ENCODE data around the gene MAP4K3. TPM values are rescaled to one million over a fixed set of nuclear protein-coding genes. Genes with fewer than 3 reads are reported as not detected.

Gene MAP4K3
- total and polyA plus RNA-seq, 2 of the 8 experiments (the other 6 are each of a cell fraction or from before 2014, with no cell fraction given), result 11.4 to 63.0 TPM

GRCh38 chr2:39475006-39475405 lies 37.9 kb upstream of the MAP4K3 start:
- no peak overlapping the region for H2AFZ ChIP-seq (ENCODE audit: low read length)
- H3K4ac ChIP-seq (replicated peaks; ENCODE audit: insufficient read length, low read depth, low read length), result no peak overlapping the region
- H3K23me2 ChIP-seq (ENCODE audit: low read depth, low read length), result no peaks in the 10 kb centered on the region; the same call in 1 of the 2 replicates
- H2BK15ac ChIP-seq (ENCODE audit: low read length), result no peak overlapping the region
- FAIRE-seq (no peak), DNase-seq (ENCODE audit: low read depth in 1 of 2, low spot score in 2 of 2) (no peak)
- no peak overlapping the region for H3K56ac ChIP-seq (replicated peaks; ENCODE audit: insufficient read length, low read depth, low read length)
- H3K79me1 ChIP-seq (ENCODE audit: low read depth, low read length), result no peaks in the 10 kb centered on the region
- H3K27me3 ChIP-seq (replicated peaks in 1 of 4; ENCODE audit: control insufficient read depth in 3 of 4, extremely low read depth in 1 of 4, insufficient read depth in 3 of 4, low read length in 3 of 4), result no peaks in the 10 kb centered on the region
- WGBS, 2 experiments (ENCODE audit: extremely low coverage in 1 of 2, insufficient coverage in 1 of 2, insufficient read length in 1 of 2, insufficient replicate concordance in 2 of 2, low coverage in 1 of 2, low lambda C conversion rate in 2 of 2, missing lambda C conversion rate in 1 of 2), result 91% methylated on average over 4 of the region's 4 CpGs; no CpG with 5 or more reads in 1 of the 2 experiments
- H3K4me3 ChIP-seq (ENCODE audit: extremely low read depth in 1 of 4, insufficient read depth in 2 of 4, low read depth in 3 of 4, low read length in 4 of 4), result no peak overlapping the region
- no peak overlapping the region for H2BK5ac ChIP-seq (ENCODE audit: low read depth, low read length)
- no peak overlapping the region for H4K8ac ChIP-seq (ENCODE audit: extremely low read depth, insufficient read depth, low read length)
- CTCF ChIA-PET (ENCODE audit: partially characterized antibody), result interaction anchor here (0.9 kb wide), 1 partner anchor 254 kb away, joined by 3 read pairs; no protein-coding TSS in a partner anchor
- H3K79me2 ChIP-seq (ENCODE audit: control insufficient read depth in 1 of 2, insufficient read depth in 2 of 2, low read length in 2 of 2), result no peaks in the 10 kb centered on the region
- no peak overlapping the region for H4K5ac ChIP-seq (ENCODE audit: insufficient read length, low read depth, low read length)
- H3K23ac ChIP-seq (ENCODE audit: insufficient read length), result no peak overlapping the region
- H3K14ac ChIP-seq (ENCODE audit: insufficient read length), result no peak overlapping the region
- POLR2A ChIA-PET (ENCODE audit: partially characterized antibody), result interaction anchor here (0.6 to 1.0 kb wide), 3 partner anchors 10 to 39 kb away, joined by 3 read pairs; no protein-coding TSS in a partner anchor
- no peak overlapping the region for H3K18ac ChIP-seq (ENCODE audit: extremely low read depth, low read length)
- no peak overlapping the region for H2BK20ac ChIP-seq (ENCODE audit: low read length)
- no peak overlapping the region for H4K91ac ChIP-seq (replicated peaks; ENCODE audit: insufficient read length, low read length)
- H3K4me1 ChIP-seq (replicated peaks in 1 of 4; ENCODE audit: control insufficient read depth in 3 of 4, insufficient read depth in 4 of 4, low read length in 3 of 4), result peaks cover 0 to 2% (median under 1%) of the 10 kb centered on the region in 4 experiments; a peak in 2 of 7 replicates
- no peak overlapping the region for H3K27ac ChIP-seq (ENCODE audit: low read depth, low read length)
- no peak overlapping the region for H2BK120ac ChIP-seq (replicated peaks; ENCODE audit: low read depth, low read length)
- no peaks in the 10 kb centered on the region for H3K9me3 ChIP-seq (ENCODE audit: insufficient read depth in 2 of 2, low read depth in 1 of 2, low read length in 1 of 2)
- H3K4me2 ChIP-seq (ENCODE audit: insufficient read depth in 1 of 2, low read depth in 2 of 2, low read length in 2 of 2), result no peak overlapping the region
- H2AK5ac ChIP-seq (ENCODE audit: low read depth, low read length), result no peak overlapping the region
- no peaks in the 10 kb centered on the region for H4K20me1 ChIP-seq (replicated peaks in 1 of 2; ENCODE audit: control insufficient read depth in 1 of 2, insufficient read depth in 2 of 2, low read length in 2 of 2)
- no peak overlapping the region for H2BK12ac ChIP-seq (ENCODE audit: low read depth, low read length)
- H3K36me3 ChIP-seq (ENCODE audit: control insufficient read depth in 2 of 4, insufficient read depth in 4 of 4, low read length in 3 of 4), result no peaks in the 10 kb centered on the region
- H3K9ac ChIP-seq (replicated peaks in 1 of 4; ENCODE audit: extremely low read depth in 1 of 4, low read depth in 3 of 4, low read length in 3 of 4), result no peak overlapping the region
- TF ChIP-seq ZNF274 (IDR thresholded peaks at IDR 0.05; ENCODE audit: borderline replicate concordance, extremely low read depth, low read length) (no peak), NANOG (IDR thresholded peaks at IDR 0.05; ENCODE audit: insufficient read depth, low read depth, low read length, poor library complexity, severe bottlenecking) (no peak), RFX5 (IDR thresholded peaks at IDR 0.05; ENCODE audit: borderline replicate concordance, low read depth, low read length) (no peak), TAF7 (optimal IDR thresholded peaks at IDR 0.05; ENCODE audit: borderline replicate concordance, low read depth, low read length) (no peak), TEAD4 (IDR thresholded peaks at IDR 0.05; ENCODE audit: low read depth, low read length) (no peak), POU5F1 (IDR thresholded peaks at IDR 0.05; ENCODE audit: low read depth, low read length) (no peak), MAFK (IDR thresholded peaks at IDR 0.05; ENCODE audit: low read depth, low read length) (no peak), NRF1 (IDR thresholded peaks at IDR 0.05; ENCODE audit: low read depth, low read length) (no peak), SIRT6 (IDR thresholded peaks at IDR 0.05; ENCODE audit: low read length) (no peak), ATF2 (IDR thresholded peaks at IDR 0.05; ENCODE audit: low read length) (no peak), BACH1 (IDR thresholded peaks at IDR 0.05; ENCODE audit: low read length) (no peak)
- TF ChIP-seq, protein P1, sequence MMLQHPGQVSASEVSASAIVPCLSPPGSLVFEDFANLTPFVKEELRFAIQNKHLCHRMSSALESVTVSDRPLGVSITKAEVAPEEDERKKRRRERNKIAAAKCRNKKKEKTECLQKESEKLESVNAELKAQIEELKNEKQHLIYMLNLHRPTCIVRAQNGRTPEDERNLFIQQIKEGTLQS (IDR thresholded peaks at IDR 0.05; ENCODE audit: insufficient read depth, low read depth, low read length), result no peak
